GM21825 (cell line): ENCODE measurements around the gene PAXIP1.

Experiments
- ATAC-seq: cut with Tn5 transposase; IDR thresholded peaks from one replicate; pipeline ENCODE4 v1.9.1; 2021; ENCODE audit warnings: mild to moderate bottlenecking, moderate library complexity; ENCODE audit not compliant: unreplicated experiment

The PAXIP1 gene

DNA sequence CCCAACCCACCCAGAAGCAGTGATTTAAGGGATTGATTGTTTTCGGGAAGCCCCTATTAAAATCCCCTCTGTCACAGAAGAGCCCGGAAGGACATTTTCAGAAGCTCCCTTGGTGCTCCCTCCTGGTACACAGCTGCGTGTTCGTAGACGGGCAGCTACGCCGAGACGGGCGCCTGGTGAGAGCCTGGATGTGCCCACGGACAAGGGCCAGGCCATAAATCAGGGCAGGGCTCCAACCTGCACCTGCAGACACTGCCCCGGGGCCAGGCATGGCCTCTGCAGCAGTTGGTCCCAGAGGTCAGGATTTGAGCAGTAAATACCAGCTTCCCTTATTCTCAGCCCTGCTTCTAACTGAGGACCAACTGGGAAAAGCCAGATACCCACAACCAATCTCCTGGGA is 106.8 kb downstream of the PAXIP1 start:
- ATAC-seq, result no peak
